IMR-90 (cell line): Measurements from ENCODE around the gene COL28A1. TPM values are rescaled to one million over a fixed set of nuclear protein-coding genes. Genes with fewer than 3 reads are reported as not detected.

Source experiments
- ATAC-seq: fragments of 200-7000 bp; cut with Tn5 transposase; 2 replicates; pipeline ENCODE4 v1.9.1; 2020; ENCODE audit warnings: low read depth, mild to moderate bottlenecking, moderate library complexity
- BruUV-seq: library from RNA; stranded (reverse); fragments of 400-500 nt; replicated peaks from 2 replicates; lab custom pipeline; 2021; lab: Mats Ljungman, UMichigan
- CTCF ChIA-PET: fragments of 300-600 bp; formaldehyde crosslinking; extraction: SDS; loops from one replicate; lab custom pipeline; 2021; ENCODE audit warnings: antibody characterized with exemption; lab: Yijun Ruan, JAX
- POLR2A ChIA-PET: fragments of 300-600 bp; sonication (Branson Sonifier 250); formaldehyde crosslinking; loops from one replicate; lab custom pipeline; 2022; ENCODE audit warnings: antibody characterized with exemption; ENCODE audit not compliant: unreplicated experiment; lab: Charles Lee
- DNase-seq: peaks from one replicate; pipeline ENCODE4 v3.0.0; 2013
- H2AFZ ChIP-seq: replicated peaks from 2 replicates; pipeline ENCODE3; 2013; ENCODE audit warnings: low read length, mild to moderate bottlenecking; ENCODE audit not compliant: poor library complexity
- H2AK5ac ChIP-seq: 2 replicates; pipeline ENCODE4 v1.6.1; 2013; ENCODE audit warnings: low read depth, low read length, inconsistent platforms
- H2AK9ac ChIP-seq: replicated peaks from 2 replicates; pipeline ENCODE3; 2013; ENCODE audit warnings: mild to moderate bottlenecking, low read depth, low read length, moderate library complexity; ENCODE audit not compliant: poor library complexity
- H2BK120ac ChIP-seq: 2 replicates; pipeline ENCODE4 v1.6.1; 2013; ENCODE audit warnings: low read depth, low read length, inconsistent platforms
- H2BK15ac ChIP-seq: 3 replicates; pipeline ENCODE4 v1.6.1; 2013; ENCODE audit warnings: low read depth, low read length, inconsistent platforms
- H2BK20ac ChIP-seq: 2 replicates; pipeline ENCODE4 v1.6.1; 2013; ENCODE audit warnings: low read depth, mild to moderate bottlenecking, inconsistent platforms, low read length, moderate library complexity
- H2BK5ac ChIP-seq: 2 replicates; pipeline ENCODE4 v1.6.1; 2013; ENCODE audit warnings: mild to moderate bottlenecking, low read depth, low read length, inconsistent platforms; ENCODE audit not compliant: poor library complexity, severe bottlenecking
- H3K14ac ChIP-seq: replicated peaks from 2 replicates; pipeline ENCODE4 v1.6.1; 2013; ENCODE audit warnings: low read depth, low read length, inconsistent platforms
- H3K18ac ChIP-seq: 2 replicates; pipeline ENCODE4 v1.6.1; 2013; ENCODE audit warnings: low read depth, low read length, control low read depth
- H3K23ac ChIP-seq: 2 replicates; pipeline ENCODE4 v1.6.1; 2013; ENCODE audit warnings: low read depth, low read length, inconsistent platforms
- H3K27ac ChIP-seq: 2 replicates; pipeline ENCODE4 v1.5.1; 2013; ENCODE audit warnings: mild to moderate bottlenecking, control low read depth, low read length; ENCODE audit not compliant: insufficient read depth
- H3K27me3 ChIP-seq: 2 replicates; pipeline ENCODE4 v1.6.1; 2013; ENCODE audit warnings: low read length; ENCODE audit not compliant: control insufficient read depth, insufficient read depth
- H3K36me3 ChIP-seq: 2 replicates; pipeline ENCODE4 v1.6.1; 2013; ENCODE audit warnings: low read length, mixed read lengths; ENCODE audit not compliant: control insufficient read depth, insufficient read depth
- H3K4ac ChIP-seq: 2 replicates; pipeline ENCODE4 v1.6.1; 2013; ENCODE audit warnings: low read depth, low read length, inconsistent platforms
- H3K4me1 ChIP-seq: 2 replicates; pipeline ENCODE4 v1.6.1; 2013; ENCODE audit warnings: low read length, mixed read lengths; ENCODE audit not compliant: control insufficient read depth, insufficient read depth
- H3K4me2 ChIP-seq: 2 replicates; pipeline ENCODE4 v1.6.1; 2013; ENCODE audit warnings: low read depth, mild to moderate bottlenecking, control low read depth, low read length, moderate library complexity
- H3K4me3 ChIP-seq: 2 replicates; pipeline ENCODE4 v1.5.1; 2013; ENCODE audit warnings: low read depth, mild to moderate bottlenecking, control low read depth, low read length, moderate library complexity; ENCODE audit not compliant: insufficient read depth
- H3K56ac ChIP-seq: 2 replicates; pipeline ENCODE4 v1.6.1; 2013; ENCODE audit warnings: low read length, inconsistent platforms; ENCODE audit not compliant: insufficient read depth; ENCODE audit errors: extremely low read depth
- H3K79me1 ChIP-seq, 2 experiments: 2 replicates each; pipeline ENCODE4 v1.6.1; 2013; ENCODE audit warnings: low read length in 2 of 2, inconsistent platforms in 1 of 2, low read depth in 1 of 2
- H3K9ac ChIP-seq: 2 replicates; pipeline ENCODE4 v1.6.1; 2013; ENCODE audit warnings: low read depth, low read length, control low read depth
- H3K9me1 ChIP-seq: 2 replicates; pipeline ENCODE4 v1.6.1; 2013; ENCODE audit warnings: low read length, inconsistent platforms; ENCODE audit not compliant: insufficient read depth
- H3K9me3 ChIP-seq: 2 replicates; pipeline ENCODE4 v1.6.1; 2013; ENCODE audit warnings: low read length; ENCODE audit not compliant: control insufficient read depth, insufficient read depth
- H4K20me1 ChIP-seq: 2 replicates; pipeline ENCODE4 v1.6.1; 2013; ENCODE audit warnings: low read length, inconsistent platforms; ENCODE audit not compliant: insufficient read depth
- H4K5ac ChIP-seq: 2 replicates; pipeline ENCODE4 v1.6.1; 2013; ENCODE audit warnings: mild to moderate bottlenecking, low read depth, low read length, control low read depth
- H4K8ac ChIP-seq, 2 experiments: 2 replicates each; pipeline ENCODE4 v1.6.1; 2013; ENCODE audit warnings: low read depth in 2 of 2, low read length in 2 of 2, control low read depth in 1 of 2, inconsistent platforms in 1 of 2
- H4K91ac ChIP-seq: 2 replicates; pipeline ENCODE4 v1.6.1; 2013; ENCODE audit warnings: low read depth, low read length, inconsistent platforms; ENCODE audit not compliant: insufficient read depth
- CEBPB ChIP-seq: IDR thresholded peaks from 2 replicates; pipeline ENCODE4 v1.6.1; 2012; ENCODE audit warnings: low read depth, low read length, improper control_type of control experiment
- FOS ChIP-seq: fragments of 150-350 bp; IDR thresholded peaks from 2 replicates; pipeline ENCODE4 v1.6.1; 2016; ENCODE audit warnings: low read depth, low read length
- MAFK ChIP-seq: IDR thresholded peaks from 2 replicates; pipeline ENCODE4 v1.6.1; 2012; ENCODE audit warnings: low read depth, low read length, improper control_type of control experiment
- MAZ ChIP-seq: IDR thresholded peaks from 2 replicates; pipeline ENCODE4 v1.6.1; 2012; ENCODE audit warnings: low read depth, mild to moderate bottlenecking, low read length, improper control_type of control experiment, moderate library complexity, borderline replicate concordance
- MXI1 ChIP-seq: IDR thresholded peaks from 2 replicates; pipeline ENCODE4 v1.6.1; 2012; ENCODE audit warnings: low read depth, mild to moderate bottlenecking, low read length, moderate library complexity, borderline replicate concordance
- POLR2A ChIP-seq: IDR thresholded peaks from 2 replicates; pipeline ENCODE4 v1.6.1; 2012; ENCODE audit warnings: mild to moderate bottlenecking, low read depth, low read length
- RCOR1 ChIP-seq: IDR thresholded peaks from 2 replicates; pipeline ENCODE4 v1.6.1; 2012; ENCODE audit warnings: mild to moderate bottlenecking, low read length, improper control_type of control experiment; ENCODE audit not compliant: insufficient replicate concordance
- WGBS, 2 experiments: methylation state at CpG; one replicate each; pipeline versions ENCODE4 v1.1.5 to v1.1.7; 2013; ENCODE audit warnings: missing lambda C conversion rate in 2 of 2; ENCODE audit not compliant: insufficient read length in 1 of 2; ENCODE audit errors: extremely low coverage in 2 of 2; 5-methylcytosine and 5-hydroxymethylcytosine counted together
- dilution Hi-C: fragments of 300-500 bp; cut with HindIII; formaldehyde crosslinking; loops from one replicate; pipeline ENCODE4 v1.14.3; 2018; ENCODE audit warnings: low sequenced_read_pairs; ENCODE audit not compliant: unreplicated experiment
- in situ Hi-C: fragments of 300-500 bp; cut with MboI; formaldehyde crosslinking; loops from 3 replicates; pipeline ENCODE4 v1.14.3; 2019; ENCODE audit warnings: low sequenced_read_pairs, inconsistent platforms, mixed read lengths
- intact Hi-C: fragments of 100-400 bp; cut with micrococcal nuclease; formaldehyde crosslinking; loops from 2 replicates; pipeline ENCODE4 v1.10.0; 2022
- polyA plus RNA-seq, 3 experiments: library from polyadenylated mRNA; depleted of rRNA; stranded (reverse); fragments of >200 nt; gene quantifications; 2 replicates each; pipeline ENCODE4 v1.2.3, GENCODE V29; 2012; ENCODE audit warnings: low replicate concordance in 1 of 3
- total RNA-seq: library from RNA; depleted of rRNA; stranded (reverse); fragments of >200 nt; gene quantifications from 2 replicates; pipeline ENCODE4 v1.2.3, GENCODE V29; 2012

The COL28A1 gene
- total and polyA plus RNA-seq, 2 of the 4 experiments (the other 2 are of a cell fraction), result under 0.01 to 0.05 TPM

DNA sequence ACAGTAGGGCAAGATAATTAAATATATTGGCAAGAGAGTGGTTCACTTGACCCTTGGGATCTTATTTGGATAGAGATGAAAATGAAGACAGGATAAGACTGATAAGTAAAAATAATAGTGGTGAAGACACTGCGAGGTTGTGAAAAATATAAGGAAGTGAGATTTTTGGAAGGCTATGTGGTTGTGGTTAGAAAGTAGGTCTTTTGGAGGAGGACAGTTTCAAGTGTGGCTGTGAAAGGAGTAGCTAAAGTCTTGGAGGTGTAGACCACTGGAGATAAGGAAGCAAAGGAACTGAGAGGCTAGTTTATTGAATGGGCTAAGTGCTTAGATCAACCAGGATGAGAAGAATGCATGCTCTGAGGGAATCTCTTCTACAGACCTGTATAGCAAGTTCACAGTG is 42.2 kb upstream of the COL28A1 start:
- no peak overlapping the region for H4K8ac ChIP-seq
- 100% methylated on average over 1 of the region's 1 CpG; no CpG with 5 or more reads in 1 of the 2 experiments for WGBS, 2 experiments
- H3K4me2 ChIP-seq, result no peak overlapping the region
- no peak overlapping the region for H3K9ac ChIP-seq
- no peak overlapping the region for H3K18ac ChIP-seq
- ATAC-seq, result no peak
- no TSS peak for BruUV-seq
- H3K56ac ChIP-seq, result peak overlapping the region; percentile 17; the same call in 1 of the 2 replicates
- H4K5ac ChIP-seq, result no peak overlapping the region
- intact Hi-C loops (no loop called here), dilution Hi-C loops (no loop called here), in situ Hi-C loops (no loop called here)
- H2AK5ac ChIP-seq, result no peak overlapping the region
- H3K4ac ChIP-seq, result no peak overlapping the region
- no peak overlapping the region for H3K27ac ChIP-seq
- peaks cover 2% of the 10 kb centered on the region; the same call in 1 of the 2 replicates for H3K36me3 ChIP-seq
- no peaks in the 10 kb centered on the region for H3K9me1 ChIP-seq
- no peak overlapping the region for H3K4me3 ChIP-seq
- POLR2A ChIA-PET, result no interaction called here
- H3K79me1 ChIP-seq, result peaks cover 2 to 13% of the 10 kb centered on the region in 2 experiments
- no peaks in the 10 kb centered on the region for H3K27me3 ChIP-seq
- H2BK120ac ChIP-seq, result no peak overlapping the region
- H3K4me1 ChIP-seq, result no peaks in the 10 kb centered on the region
- no peak overlapping the region for H2AK9ac ChIP-seq
- H4K91ac ChIP-seq, result no peak overlapping the region
- peak overlapping the region; percentile 38; the same call in 1 of the 2 replicates for H3K23ac ChIP-seq
- no peak for DNase-seq
- H3K9me3 ChIP-seq, result no peaks in the 10 kb centered on the region
- H2BK20ac ChIP-seq, result no peak overlapping the region
- no peak overlapping the region for H3K14ac ChIP-seq
- no peak overlapping the region for H2BK5ac ChIP-seq
- H2AFZ ChIP-seq, result no peak overlapping the region
- TF ChIP-seq MAFK, result no peak
- no peak for TF ChIP-seq MXI1
- TF ChIP-seq CEBPB, result no peak
- no peak for TF ChIP-seq RCOR1
- no peak for TF ChIP-seq POLR2A
- no peak for TF ChIP-seq FOS
- TF ChIP-seq MAZ, result no peak
- no peaks in the 10 kb centered on the region for H4K20me1 ChIP-seq
- CTCF ChIA-PET, result interaction anchor here (0.6 kb wide), 1 partner anchor 684 kb away, joined by 3 read pairs; the partner anchor contains the start of gene ICA1
- H2BK15ac ChIP-seq, result no peak overlapping the region
